Right atrium auricular region (tissue), 2 donors: ENCODE measurements around the gene TARDBP. TPM values are rescaled to one million over a fixed set of nuclear protein-coding genes. Genes with fewer than 3 reads are reported as not detected.
"Not testable (repeated sequence)": the region's sequence is repeated elsewhere in the genome, so short reads cannot be mapped to it uniquely, and the experiment has no call there.

Experiments used
- DNase-seq: peaks from one replicate; pipeline ENCODE4 v3.0.0-alpha.2; 2019; ENCODE audit warnings: low spot score
- H3K27ac ChIP-seq, 2 donors: fragments of 200-600 bp; sonication (generic); 1 replicate in 1 of 2; 2 replicates in 1 of 2; pipeline ENCODE4 v1.5.1; 2016 to 2019
- H3K27me3 ChIP-seq, 2 donors: fragments of 200-600 bp; sonication (generic); one replicate each; pipeline versions ENCODE4 v1.5.1 to v1.6.0; 2017 to 2019
- H3K36me3 ChIP-seq: fragments of 200-600 bp; sonication (generic); one replicate; pipeline ENCODE4 v1.5.1; 2016
- H3K4me1 ChIP-seq, 2 donors: fragments of 200-600 bp; sonication (generic); one replicate each; pipeline versions ENCODE4 v1.5.1 to v1.6.0; 2017 to 2019
- H3K4me3 ChIP-seq, 2 donors: fragments of 200-600 bp; sonication (generic); 1 replicate in 1 of 2; 2 replicates in 1 of 2; pipeline ENCODE4 v1.5.1; 2017 to 2019; ENCODE audit warnings: mild to moderate bottlenecking in 1 of 2, moderate library complexity in 1 of 2
- H3K9me3 ChIP-seq, 2 donors: fragments of 200-600 bp; sonication (generic); one replicate each; pipeline ENCODE4 v1.5.1; 2019
- CTCF ChIP-seq, 2 donors: fragments of 200-600 bp; sonication (generic); IDR thresholded peaks; one replicate each; pipeline ENCODE4 v1.5.1; 2019; ENCODE audit warnings: antibody characterized with exemption in 2 of 2
- total RNA-seq, 2 donors: library from RNA; depleted of rRNA; stranded (reverse); fragments of >200 nt; gene quantifications; one replicate each; pipeline ENCODE4 v1.1.0, GENCODE V29; 2016

Gene TARDBP
- total RNA-seq, 2 donors from 2014 or later = 60.8 to 64.6 TPM

- no peaks in the 10 kb centered on the region for H3K4me1 ChIP-seq
- no peak overlapping the region for H3K27ac ChIP-seq
- H3K27me3 ChIP-seq = no peaks in the 10 kb centered on the region
- H3K4me3 ChIP-seq = no peak overlapping the region
- no peak for TF ChIP-seq CTCF (IDR thresholded peaks at IDR 0.05)
- no peaks in the 10 kb centered on the region for H3K9me3 ChIP-seq
- DNase-seq = no peak
- H3K36me3 ChIP-seq = no peaks in the 10 kb centered on the region
Measured at GRCh38 chr1:10989095-10989494, 23.4 kb upstream of the TARDBP start.

GRCh38 chr1:10989920-10990516 is 22.4 kb upstream of the TARDBP start:
- H3K27ac ChIP-seq, H3K36me3 ChIP-seq, H3K9me3 ChIP-seq, DNase-seq, H3K27me3 ChIP-seq, H3K4me1 ChIP-seq, H3K4me3 ChIP-seq: not testable (repeated sequence)

- Histone ChIP-seq H3K36me3 (no peaks in the 10 kb centered on the region), H3K4me3 (no peak overlapping the region), H3K9me3 (no peaks in the 10 kb centered on the region), H3K27ac (no peak overlapping the region), H3K27me3 (no peaks in the 10 kb centered on the region), H3K4me1 (no peaks in the 10 kb centered on the region)
- DNase-seq = no peak
- no peak for TF ChIP-seq CTCF (IDR thresholded peaks at IDR 0.05)
Measured at GRCh38 chr1:10990828-10991227, 21.6 kb upstream of the TARDBP start.

- not testable (repeated sequence) for H3K27me3 ChIP-seq, H3K4me3 ChIP-seq, H3K4me1 ChIP-seq, H3K9me3 ChIP-seq, DNase-seq, H3K36me3 ChIP-seq, H3K27ac ChIP-seq
Measured at GRCh38 chr1:10992004-10992403, 20.4 kb upstream of the TARDBP start.

GRCh38 chr1:10992864-10993263 is 19.6 kb upstream of the TARDBP start:
- no peak for TF ChIP-seq CTCF (IDR thresholded peaks at IDR 0.05)
- Histone ChIP-seq H3K36me3 (no peaks in the 10 kb centered on the region), H3K27ac (no peak overlapping the region), H3K27me3 (no peaks in the 10 kb centered on the region), H3K9me3 (no peaks in the 10 kb centered on the region), H3K4me1 (no peaks in the 10 kb centered on the region), H3K4me3 (no peak overlapping the region)
- no peak for DNase-seq

- no peaks in the 10 kb centered on the region for H3K27me3 ChIP-seq
- no peaks in the 10 kb centered on the region for H3K36me3 ChIP-seq
- H3K9me3 ChIP-seq = no peaks in the 10 kb centered on the region
- H3K4me3 ChIP-seq = no peak overlapping the region
- DNase-seq = no peak
- no peaks in the 10 kb centered on the region for H3K4me1 ChIP-seq
- no peak for TF ChIP-seq CTCF (IDR thresholded peaks at IDR 0.05)
- no peak overlapping the region for H3K27ac ChIP-seq
Measured at GRCh38 chr1:10996100-10996499, 16.4 kb upstream of the TARDBP start.

- no peak for TF ChIP-seq CTCF (IDR thresholded peaks at IDR 0.05)
- Histone ChIP-seq H3K36me3 (no peaks in the 10 kb centered on the region), H3K4me3 (no peak overlapping the region), H3K4me1 (no peaks in the 10 kb centered on the region), H3K27ac (no peak overlapping the region), H3K27me3 (no peaks in the 10 kb centered on the region), H3K9me3 (no peaks in the 10 kb centered on the region)
- DNase-seq = no peak
Measured at GRCh38 chr1:11000526-11000925, 11.9 kb upstream of the TARDBP start.
